K562 (cell line): ENCODE data around the gene POMT2. TPM values are rescaled to one million over a fixed set of nuclear protein-coding genes. Genes with fewer than 3 reads are reported as not detected.

ENCODE experiments used
- ATAC-seq: fragments of 200-7000 bp; cut with Tn5 transposase; 3 replicates; pipeline ENCODE4 v1.9.1; 2020; ENCODE audit warnings: moderate library complexity
- BruUV-seq: library from RNA; stranded (reverse); fragments of 400-500 nt; replicated peaks from 2 replicates; lab custom pipeline; 2021; lab: Mats Ljungman, UMichigan
- CTCF ChIA-PET: fragments of 300-600 bp; formaldehyde crosslinking; extraction: SDS; loops from one replicate; lab custom pipeline; 2021; ENCODE audit warnings: low intra/inter-chr PET ratio; lab: Yijun Ruan, JAX
- POLR2A ChIA-PET: fragments of 300-600, 350-650 bp; sonication (Branson Sonifier 250); formaldehyde crosslinking; extraction: SDS; loops from one replicate; lab custom pipeline; 2021; ENCODE audit warnings: antibody characterized with exemption, inconsistent platforms; lab: Yijun Ruan, JAX
- DNase-seq, 4 experiments: peaks; one replicate each; pipeline versions ENCODE4 v3.0.0 to v3.0.0-alpha.2; 2011 to 2018; ENCODE audit warnings: low spot score in 3 of 4, mixed read lengths in 3 of 4; ENCODE audit errors: extremely low read depth in 1 of 4
- FAIRE-seq: peaks from 2 replicates; lab custom pipeline; 2011; peaks lifted over from hg19 to GRCh38; lab: Jason Lieb, UNC
- H2AFZ ChIP-seq: 2 replicates; pipeline ENCODE4 v1.6.0; 2011; ENCODE audit warnings: low read depth, low read length, control low read depth, inconsistent platforms
- H3K27ac ChIP-seq: fragments of 200-600 bp; 3 replicates; pipeline ENCODE4 v1.8.0; 2011; ENCODE audit warnings: low read depth, mild to moderate bottlenecking, control low read depth, inconsistent platforms, low read length, moderate library complexity, mixed read lengths; ENCODE audit errors: extremely low read depth
- H3K27me3 ChIP-seq, 2 experiments: fragments of 300-600 bp in 1 of 2; 2 replicates in 1 of 2; 3 replicates in 1 of 2; pipeline versions ENCODE4 v1.6.0 to v1.8.0; 2011; ENCODE audit warnings: inconsistent platforms in 2 of 2, low read length in 2 of 2, mild to moderate bottlenecking in 1 of 2, mixed read lengths in 1 of 2, moderate library complexity in 1 of 2; ENCODE audit not compliant: control insufficient read depth in 2 of 2, insufficient read depth in 2 of 2
- H3K36me3 ChIP-seq: fragments of 300-600 bp; 3 replicates; pipeline ENCODE4 v1.8.0; 2011; ENCODE audit warnings: mild to moderate bottlenecking, low read length, inconsistent platforms; ENCODE audit not compliant: control insufficient read depth, insufficient read depth
- H3K4me1 ChIP-seq, 2 experiments: fragments of 200-600 bp in 1 of 2; replicated peaks in 1 of 2; 2 replicates in 1 of 2; 3 replicates in 1 of 2; pipeline versions ENCODE4 v1.5.1 to v1.8.0; 2011; ENCODE audit warnings: inconsistent platforms in 2 of 2, low read length in 2 of 2, mild to moderate bottlenecking in 1 of 2, mixed read lengths in 1 of 2, moderate library complexity in 1 of 2; ENCODE audit not compliant: control insufficient read depth in 2 of 2, insufficient read depth in 2 of 2
- H3K4me2 ChIP-seq: 2 replicates; pipeline ENCODE4 v1.6.1; 2011; ENCODE audit warnings: low read length, control low read depth, inconsistent platforms, mixed read lengths; ENCODE audit not compliant: insufficient read depth
- H3K4me3 ChIP-seq: fragments of 200-600 bp; sonication (generic), shearing (Covaris generic); 2 replicates; pipeline ENCODE4 v1.5.1; 2016; ENCODE audit warnings: control low read depth, inconsistent platforms
- H3K79me2 ChIP-seq: fragments of 200-600 bp; 3 replicates; pipeline ENCODE4 v1.8.0; 2011; ENCODE audit warnings: low read length, inconsistent platforms; ENCODE audit not compliant: control insufficient read depth, insufficient read depth
- H3K9ac ChIP-seq, 2 experiments: 2 replicates each; pipeline versions ENCODE4 v1.6.0 to v1.6.1; 2011; ENCODE audit warnings: low read depth in 2 of 2, low read length in 2 of 2, control low read depth in 1 of 2, inconsistent platforms in 1 of 2, mild to moderate bottlenecking in 1 of 2, mixed read lengths in 1 of 2; ENCODE audit not compliant: insufficient read depth in 1 of 2
- H3K9me1 ChIP-seq: one replicate; pipeline ENCODE4 v1.6.0; 2011; ENCODE audit warnings: inconsistent platforms, mild to moderate bottlenecking, low read length, moderate library complexity; ENCODE audit not compliant: control insufficient read depth, insufficient read depth
- H3K9me3 ChIP-seq: replicated peaks from 2 replicates; pipeline ENCODE4 v1.5.1; 2011; ENCODE audit warnings: low read depth, low read length, inconsistent platforms; ENCODE audit not compliant: control insufficient read depth, insufficient read depth
- H4K20me1 ChIP-seq: replicated peaks from 2 replicates; pipeline ENCODE4 v1.6.1; 2011; ENCODE audit warnings: low read length, inconsistent platforms, mixed read lengths; ENCODE audit not compliant: control insufficient read depth, insufficient read depth
- EGR1 ChIP-seq: fragments of 450-650 bp; conservative IDR thresholded peaks from 2 replicates; pipeline ENCODE4 v1.6.1; 2017; ENCODE audit warnings: mild to moderate bottlenecking
- ETV1 ChIP-seq: fragments of 450-650 bp; conservative IDR thresholded peaks from 2 replicates; pipeline ENCODE4 v1.6.1; 2016; ENCODE audit warnings: missing genetic modification characterization, control low read depth, low read depth, missing compliant biosample characterization
- GATA2 ChIP-seq: sonication (generic); formaldehyde crosslinking; IDR thresholded peaks from 2 replicates; pipeline ENCODE4 v1.4.0; 2020; ENCODE audit warnings: mild to moderate bottlenecking, missing genetic modification reagents
- GATAD2A ChIP-seq: fragments of 450-650 bp; IDR thresholded peaks from 2 replicates; pipeline ENCODE4 v1.6.1; 2017
- HMGXB4 ChIP-seq: sonication (generic); formaldehyde crosslinking; IDR thresholded peaks from 2 replicates; pipeline ENCODE4 v1.8.1; 2023; ENCODE audit warnings: mild to moderate bottlenecking, missing genetic modification reagents
- NBN ChIP-seq: fragments of 450-650 bp; IDR thresholded peaks from 2 replicates; pipeline ENCODE4 v1.6.1; 2016; ENCODE audit warnings: low read depth, mild to moderate bottlenecking
- NCOA2 ChIP-seq, 2 experiments: fragments of 450-650 bp; IDR thresholded peaks; 2 replicates each; pipeline ENCODE4 v1.6.1; 2018; ENCODE audit warnings: mild to moderate bottlenecking in 2 of 2, moderate library complexity in 1 of 2; ENCODE audit not compliant: partially characterized antibody in 2 of 2
- NFE2L1 ChIP-seq: fragments of 450-650 bp; IDR thresholded peaks from 2 replicates; pipeline ENCODE4 v1.6.1; 2016; ENCODE audit warnings: missing genetic modification characterization, low read depth, mild to moderate bottlenecking, missing compliant biosample characterization, moderate library complexity, borderline replicate concordance
- NFIC ChIP-seq: fragments of 450-650 bp; IDR thresholded peaks from 2 replicates; pipeline ENCODE4 v1.6.1; 2017; ENCODE audit warnings: mild to moderate bottlenecking, inconsistent platforms
- RB1 ChIP-seq: fragments of 450-650 bp; IDR thresholded peaks from 2 replicates; pipeline ENCODE4 v1.6.1; 2017; ENCODE audit warnings: low read depth, mild to moderate bottlenecking
- SP2 ChIP-seq: IDR thresholded peaks from 2 replicates; pipeline ENCODE4 v1.6.1; 2011; ENCODE audit warnings: mild to moderate bottlenecking, low read depth, low read length, moderate library complexity; ENCODE audit not compliant: poor library complexity, severe bottlenecking; ENCODE audit errors: extremely low read depth
- WHSC1 ChIP-seq: IDR thresholded peaks from one replicate; pipeline ENCODE4 v1.6.1; 2012; ENCODE audit warnings: low read length, control low read depth, inconsistent platforms
- ZNF165 ChIP-seq: fragments of 250-450 bp; sonication (Bioruptor Pico); IDR thresholded peaks from 2 replicates; pipeline ENCODE4 v1.4.0; 2020; ENCODE audit warnings: borderline replicate concordance
- ZNF253 ChIP-seq: fragments of 250-450 bp; sonication (Bioruptor Pico); conservative IDR thresholded peaks from 2 replicates; pipeline ENCODE4 v1.6.1; 2021; ENCODE audit warnings: mild to moderate bottlenecking
- WGBS: fragments of 100-300 bp; shearing (Covaris generic); methylation state at CpG from one replicate; pipeline ENCODE4 v1.1.6; 2016; ENCODE audit warnings: low coverage, mixed read lengths; ENCODE audit not compliant: insufficient coverage; ENCODE audit errors: missing lambda C conversion rate; 5-methylcytosine and 5-hydroxymethylcytosine counted together
- in situ Hi-C: fragments of 300-500 bp; cut with MboI; formaldehyde crosslinking; loops from 4 replicates; pipeline ENCODE4 v1.15.0; 2018; ENCODE audit warnings: inconsistent platforms, mixed read lengths
- intact Hi-C: fragments of 100-400 bp; cut with micrococcal nuclease; formaldehyde crosslinking; loops from 2 replicates; pipeline ENCODE4 v1.14.2; 2022
- polyA plus RNA-seq, 8 experiments: library from polyadenylated mRNA; depleted of rRNA in 4 of 8; stranded (reverse) in 5 of 8; unstranded in 3 of 8; fragments of >200 nt; fragmentation: Nextera tagmentation in 2 of 8; fragmentation: Illumina TruSeq in 1 of 8; extraction: Ambion mirVana in 2 of 8; extraction: Trizol in 1 of 8; gene quantifications; 2 replicates each; pipeline versions ENCODE4 v1.2.1 to v1.2.3, GENCODE V29; 2011 to 2014; ENCODE audit warnings: inconsistent platforms in 1 of 8, missing spikeins in 1 of 8
- total RNA-seq, 7 experiments: library from RNA; depleted of rRNA in 6 of 7; stranded (reverse); fragments of >200 nt in 6 of 7; fragmentation: Illumina TruSeq in 2 of 7; extraction: Trizol in 2 of 7; gene quantifications; 2 replicates each; pipeline versions ENCODE4 v1.2.1 to v1.2.3, GENCODE V29; 2011 to 2021; ENCODE audit warnings: low replicate concordance in 1 of 7

The POMT2 gene
- total and polyA plus RNA-seq, 9 of the 15 experiments (the other 6 are each of a cell fraction or from before 2014, with no cell fraction given), result 0.39 to 16.6 (median 7.8) TPM

GRCh38 chr14:77364146-77364545, 43.5 kb upstream of the POMT2 start:
- 64% methylated on average over 3 of the region's 3 CpGs for WGBS
- no peak overlapping the region for H3K27ac ChIP-seq
- no peak for TF ChIP-seq NFIC
- TF ChIP-seq SP2, result no peak
- TF ChIP-seq EGR1, result no peak
- no peak for TF ChIP-seq ETV1 (tag)
- TF ChIP-seq ZNF253 (CRISPR knock-in tag), result no peak
- TF ChIP-seq NFE2L1 (tag), result no peak
- TF ChIP-seq GATA2 (CRISPR knock-in tag), result no peak
- no peak for TF ChIP-seq NBN
- no peak for TF ChIP-seq HMGXB4 (CRISPR knock-in tag)
- TF ChIP-seq WHSC1, result no peak
- TF ChIP-seq GATAD2A, result no peak
- TF ChIP-seq RB1, result no peak
- TF ChIP-seq NCOA2 (IDR thresholded peaks at IDR 0.05; ENCODE audit: partially characterized antibody in 2 of 2), result no peak
- no peak for TF ChIP-seq ZNF165 (CRISPR knock-in tag)
- H3K9ac ChIP-seq, result no peak overlapping the region
- H4K20me1 ChIP-seq, result no peaks in the 10 kb centered on the region
- ATAC-seq (no peak), FAIRE-seq (no peak), DNase-seq (no peak)
- POLR2A ChIA-PET, result interaction anchor here (0.6 kb wide), 1 partner anchor 353 kb away, joined by 3 read pairs; no protein-coding TSS in a partner anchor
- no peaks in the 10 kb centered on the region for H3K27me3 ChIP-seq
- CTCF ChIA-PET, result no interaction called here
- H3K36me3 ChIP-seq, result no peaks in the 10 kb centered on the region
- in situ Hi-C loops (no loop called here), intact Hi-C loops (no loop called here)
- H3K9me3 ChIP-seq, result no peaks in the 10 kb centered on the region
- no peak overlapping the region for H3K4me3 ChIP-seq
- BruUV-seq, result no TSS peak
- H3K4me2 ChIP-seq, result no peak overlapping the region
- no peaks in the 10 kb centered on the region for H3K4me1 ChIP-seq
- no peaks in the 10 kb centered on the region for H3K9me1 ChIP-seq
- no peaks in the 10 kb centered on the region for H3K79me2 ChIP-seq
- no peak overlapping the region for H2AFZ ChIP-seq
